NCI-H146 treated with DMSO at 0.1 percent for 48 hours (cell line): ENCODE measurements around the gene SFXN5.

Experiments used
- DNase-seq: peaks from one replicate; lab custom pipeline; 2025; ENCODE audit not compliant: unreplicated experiment; lab: John Stamatoyannopoulos, UW

The SFXN5 gene

GRCh38 chr2:73053316-73054114, 18.0 kb downstream of the SFXN5 start:
- no peak for DNase-seq

DNA sequence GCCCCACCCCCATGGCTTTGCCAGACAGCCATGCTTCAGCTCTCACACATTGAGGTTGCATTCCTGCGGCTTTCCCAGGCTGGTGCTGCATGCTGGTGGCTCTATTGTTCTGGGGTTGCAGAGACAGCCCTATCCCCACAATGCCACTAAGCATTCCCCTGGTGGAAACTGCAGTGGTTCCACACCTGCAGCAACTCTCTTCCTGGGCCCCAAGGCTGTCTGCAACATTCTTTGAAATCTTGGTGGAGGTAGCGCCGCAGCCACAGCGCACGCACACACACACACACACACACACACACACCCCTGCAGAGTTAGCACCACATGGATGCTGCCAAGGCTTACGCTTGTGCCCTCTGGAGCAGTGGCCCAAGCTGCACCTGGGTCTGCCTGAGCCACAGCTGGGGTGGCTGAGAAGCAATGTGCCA, 21.4 kb downstream of the SFXN5 start:
- no peak for DNase-seq

DNA sequence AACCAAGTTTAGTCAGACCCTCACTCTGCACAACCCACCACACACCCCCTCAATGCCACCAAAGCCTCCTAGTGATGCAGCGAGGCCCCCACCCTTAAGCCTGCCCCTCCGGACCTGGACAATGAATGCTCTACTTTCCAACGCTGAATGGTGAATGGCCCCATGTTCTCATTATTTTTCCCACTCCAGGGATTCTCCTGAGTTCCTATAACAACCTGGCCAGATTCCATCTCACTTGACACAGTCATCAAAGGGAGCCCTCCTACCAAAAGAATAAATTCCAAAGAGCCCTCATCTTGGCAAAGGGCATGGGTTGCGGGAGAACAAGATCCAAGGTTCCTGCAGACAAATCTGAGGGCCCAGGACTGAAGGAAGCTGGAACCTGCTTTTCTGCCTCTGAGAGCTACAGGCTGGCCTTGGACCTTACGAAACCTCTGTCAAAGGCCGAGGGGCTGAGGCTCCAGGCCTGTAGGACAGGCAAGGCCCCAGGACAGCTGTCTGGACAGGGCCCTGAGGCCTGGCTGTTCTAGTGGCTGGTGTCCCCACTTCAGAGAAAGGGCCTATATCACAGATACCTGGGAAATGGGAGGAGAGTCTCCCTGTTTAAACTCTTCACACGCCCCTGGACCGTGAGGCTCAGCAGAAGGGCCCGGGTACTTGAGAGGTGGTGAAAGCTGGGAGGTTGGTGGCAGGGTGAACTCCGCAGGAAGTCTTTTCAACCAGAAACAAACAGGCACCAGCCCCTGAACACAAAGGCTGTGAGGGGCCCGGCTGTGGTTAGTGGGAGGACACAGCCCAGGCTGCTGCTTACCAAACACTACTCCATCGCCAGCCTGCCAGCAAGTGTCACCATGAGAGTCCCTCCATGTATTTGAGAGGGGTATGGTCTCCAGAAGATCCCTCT, 27.3 kb downstream of the SFXN5 start:
- no peak for DNase-seq

DNA sequence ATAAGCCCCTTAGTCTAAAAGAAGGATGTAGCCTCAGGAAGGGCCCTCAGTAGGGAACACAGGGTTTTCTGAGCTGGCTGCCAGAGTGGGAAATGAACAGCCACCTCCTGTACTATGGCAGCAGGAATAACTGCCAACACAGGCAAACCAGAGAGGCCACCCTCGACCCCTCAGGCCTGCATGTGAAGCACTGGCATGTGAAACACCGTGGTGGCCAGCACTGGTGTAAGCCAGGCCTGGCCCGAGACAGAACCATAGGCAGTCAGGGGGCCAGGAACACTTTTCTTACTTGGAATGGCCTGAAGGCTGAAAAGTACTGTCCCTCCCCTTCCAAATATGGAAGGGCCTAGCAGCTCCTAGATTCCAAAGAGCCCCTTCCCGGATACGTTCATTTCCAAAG, 28.2 kb downstream of the SFXN5 start:
- no peak for DNase-seq

DNA sequence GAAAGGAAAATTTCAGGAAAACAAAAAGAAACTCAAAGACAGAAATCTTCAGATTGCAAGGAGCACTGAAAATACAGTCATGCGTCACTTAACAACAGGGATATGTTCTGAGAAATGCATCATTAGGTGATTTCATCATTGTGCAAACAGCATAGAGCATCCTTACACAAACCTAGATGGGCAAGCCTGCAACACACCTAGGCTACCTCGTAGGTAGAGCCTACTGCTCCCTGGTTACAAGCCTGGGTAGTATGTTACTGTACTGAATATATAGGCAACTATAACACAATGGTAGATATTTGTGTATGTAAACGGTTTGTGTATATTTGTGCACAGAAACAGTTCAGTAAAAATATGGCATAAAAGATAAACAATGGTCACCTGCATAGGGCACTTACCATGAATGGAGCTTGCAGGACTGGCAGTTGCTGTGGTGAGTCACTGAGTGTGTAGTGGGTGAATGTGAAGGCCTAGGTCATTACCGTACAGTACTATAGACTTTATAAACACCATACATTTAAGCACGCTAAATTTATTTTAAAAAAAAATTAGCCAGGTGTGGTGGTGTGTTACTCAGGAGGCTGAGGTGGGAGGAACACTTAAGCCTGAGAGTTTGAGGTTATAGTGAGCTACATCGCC, 33.4 kb downstream of the SFXN5 start:
- no peak for DNase-seq

- DNase-seq = no peak
These were observed 34.7 kb downstream of the SFXN5 start for GRCh38 chr2:73036766-73037165.

GRCh38 chr2:73035899-73036711, 35.4 kb downstream of the SFXN5 start:
- DNase-seq = no peak

DNA sequence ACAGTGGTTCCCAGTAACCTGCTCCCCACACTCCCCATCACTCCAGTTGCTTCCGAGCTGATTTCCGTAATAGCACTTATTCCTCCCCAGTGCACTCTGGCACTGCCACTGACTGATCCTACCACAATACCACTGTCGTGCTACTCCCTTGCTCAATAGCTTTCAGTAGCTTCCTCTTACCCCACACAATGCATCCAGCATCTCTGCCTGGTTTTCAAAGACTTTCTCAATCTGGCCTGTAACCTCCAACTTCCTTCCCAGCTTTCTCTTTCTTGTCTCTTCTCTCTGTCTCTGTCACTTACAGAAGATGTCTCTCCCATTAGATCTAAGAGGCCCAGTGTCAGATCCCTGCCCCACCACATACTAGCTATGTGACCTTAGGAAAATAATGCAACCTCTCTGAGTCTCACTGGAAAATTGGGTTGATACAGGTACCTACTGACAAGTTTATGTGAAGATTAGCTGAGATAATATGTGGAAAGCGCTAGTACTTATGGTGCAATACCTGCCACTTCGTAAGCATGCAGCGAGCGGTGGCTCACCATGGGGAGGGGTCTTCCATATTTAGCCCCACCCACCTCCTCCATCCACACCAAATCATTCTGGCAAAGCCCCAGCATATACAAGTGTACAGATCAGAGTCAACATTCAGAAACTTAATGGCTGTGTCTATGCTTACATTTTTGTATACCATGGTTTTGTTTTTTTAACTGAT, 36.7 kb downstream of the SFXN5 start:
- no peak for DNase-seq

DNA sequence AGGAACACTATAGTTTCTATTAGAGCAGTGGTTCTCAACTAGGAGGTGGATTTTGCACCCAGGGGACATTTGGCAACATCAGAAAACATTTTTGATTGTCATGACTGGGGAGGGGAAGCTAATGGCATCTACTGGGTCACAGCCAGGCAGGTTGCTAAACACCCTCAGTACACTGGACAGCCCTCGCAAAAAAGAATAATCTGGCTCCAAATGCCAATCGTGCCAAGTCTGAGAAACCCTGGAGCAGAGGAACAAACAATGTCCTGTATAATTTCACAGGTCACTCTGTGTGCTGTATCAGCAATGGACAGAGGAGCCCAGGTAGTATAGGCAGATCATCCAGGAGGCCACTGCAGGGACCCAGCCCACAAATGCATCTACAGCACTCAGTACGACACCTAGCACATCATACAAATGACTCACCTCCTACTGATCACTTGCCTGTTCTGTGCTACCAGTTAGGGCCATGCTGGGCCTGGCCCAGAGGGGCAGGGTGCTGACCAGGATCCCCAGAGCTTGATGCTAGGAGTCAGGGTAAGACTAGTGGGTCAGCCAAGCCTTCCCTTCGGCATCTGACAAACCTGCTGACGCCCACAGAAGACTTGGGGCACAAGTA, 37.6 kb downstream of the SFXN5 start:
- no peak for DNase-seq

GRCh38 chr2:73033142-73033765, 38.3 kb downstream of the SFXN5 start:
- DNase-seq = no peak

GRCh38 chr2:73032702-73033097, 38.8 kb downstream of the SFXN5 start:
- DNase-seq = no peak

DNA sequence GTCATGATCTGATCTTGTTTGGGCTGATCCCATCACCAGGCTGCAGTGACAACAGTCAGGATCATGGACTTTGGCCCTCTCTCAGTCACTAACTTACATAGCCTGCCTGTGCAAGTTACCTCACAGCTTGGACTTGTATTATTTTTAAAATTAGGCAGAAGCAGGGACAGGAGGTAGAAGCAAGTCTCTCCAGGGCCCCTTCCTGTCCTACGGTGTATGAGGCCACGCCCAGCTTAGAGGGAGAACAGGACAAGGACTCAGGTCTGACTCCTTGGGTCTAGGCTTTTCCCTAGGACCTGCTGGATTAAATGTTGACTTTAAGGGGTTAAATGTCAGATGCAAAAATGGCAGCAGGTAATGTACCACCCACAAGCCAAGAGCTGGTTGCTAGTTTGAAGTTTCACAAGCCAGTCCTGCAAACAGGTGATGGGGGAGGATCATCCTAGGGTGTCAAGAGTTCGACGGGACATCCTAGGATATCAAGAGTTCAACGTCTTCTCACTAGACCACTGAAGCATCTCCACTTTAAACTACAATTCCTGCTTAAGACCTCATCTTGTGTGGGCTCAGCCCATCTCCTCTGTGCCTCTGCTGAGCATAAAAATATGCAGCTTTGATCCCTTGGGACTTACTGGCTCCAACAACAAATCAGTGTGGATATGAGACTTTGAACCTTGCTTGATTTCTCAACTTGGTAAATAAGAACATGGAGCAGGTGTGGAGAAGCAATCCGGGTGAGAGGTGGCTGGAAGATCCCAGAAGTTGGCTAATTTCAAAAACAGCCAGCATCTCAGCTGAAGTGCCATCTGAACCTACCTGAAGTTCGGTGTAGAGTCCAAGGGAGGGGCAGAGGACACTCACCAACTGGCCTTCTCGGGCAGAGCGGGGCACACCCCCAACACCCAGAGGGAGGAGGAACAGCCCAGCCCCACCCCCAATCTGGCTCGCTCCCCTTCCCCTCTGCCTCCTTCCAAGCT, 39.5 kb downstream of the SFXN5 start:
- no peak for DNase-seq

- no peak for DNase-seq
These were observed 40.3 kb downstream of the SFXN5 start for GRCh38 chr2:73031095-73031678.

GRCh38 chr2:73028841-73029240, 42.7 kb downstream of the SFXN5 start:
- no peak for DNase-seq

GRCh38 chr2:73027340-73027739, 44.2 kb downstream of the SFXN5 start:
- no peak for DNase-seq

DNA sequence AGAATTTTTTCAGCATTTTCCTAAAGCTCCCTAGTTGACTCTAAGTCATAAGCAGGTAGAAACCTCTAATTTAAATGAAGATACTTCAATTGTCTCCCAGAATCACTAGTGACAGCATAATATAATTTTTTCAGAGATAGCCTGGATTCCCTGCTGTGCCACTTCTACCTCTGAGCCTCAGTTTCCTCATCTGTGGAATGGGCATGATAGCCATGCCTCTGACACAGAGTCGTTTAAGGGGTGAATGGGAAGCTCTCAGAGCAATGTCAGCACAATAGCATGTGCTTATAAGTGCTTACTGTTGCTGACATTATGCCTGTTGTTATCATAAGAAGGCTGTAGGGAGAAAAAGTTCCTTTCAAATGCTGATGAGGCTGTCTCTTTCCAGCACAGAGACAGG, 48.0 kb downstream of the SFXN5 start:
- no peak for DNase-seq

DNA sequence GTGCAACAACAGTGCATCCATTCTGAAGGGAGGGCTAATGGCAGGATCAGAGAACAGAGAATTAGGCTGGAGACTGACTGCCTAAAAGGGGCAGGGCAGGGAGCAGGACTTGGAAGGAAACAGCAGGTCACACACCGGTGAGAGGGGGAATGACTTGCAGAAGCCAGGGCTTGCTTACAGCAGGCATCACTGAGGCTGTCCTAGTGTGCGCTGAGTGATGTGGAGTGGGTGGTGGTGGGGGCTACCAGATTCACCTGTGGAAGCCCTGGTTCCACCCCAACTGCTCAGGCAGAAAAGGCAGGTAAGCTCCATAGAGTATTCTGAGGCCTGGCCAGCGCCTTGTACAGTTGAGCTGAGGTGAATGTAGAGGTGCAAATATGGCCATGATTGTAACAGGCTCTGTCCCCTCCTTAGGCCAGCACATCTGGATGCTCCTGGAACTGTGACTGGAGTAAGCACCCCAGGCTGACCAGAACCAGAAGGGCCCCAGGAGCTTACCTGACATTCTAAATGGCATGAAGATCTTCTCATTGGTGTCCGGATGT, 49.4 kb downstream of the SFXN5 start:
- DNase-seq = no peak
